SU-DHL-6 (cell line): ENCODE measurements around the gene SEC61A1.

Experiments
- CTCF ChIP-seq: fragments of 200-600 bp; sonication (generic); IDR thresholded peaks from one replicate; pipeline ENCODE4 v1.5.1; 2017; ENCODE audit warnings: antibody characterized with exemption, mild to moderate bottlenecking, low read length, moderate library complexity; ENCODE audit not compliant: insufficient read depth, poor library complexity, severe bottlenecking
- EZH2phosphoT487 ChIP-seq: fragments of 200-600 bp; sonication (generic), shearing (Covaris generic); conservative IDR thresholded peaks from 2 replicates; pipeline ENCODE4 v1.6.1; 2018; ENCODE audit warnings: mild to moderate bottlenecking, antibody characterized with exemption, low read length, moderate library complexity, mixed read lengths

GRCh38 chr3:128064962-128065361 lies 12.7 kb downstream of the SEC61A1 start:
- no peak for TF ChIP-seq CTCF
- TF ChIP-seq EZH2phosphoT487, result no peak
